Choroid plexus epithelial cell (primary cell): ENCODE measurements around the gene PRUNE1.
A peak's percentile ranks its signal among the peaks of the same experiment; 100 is the strongest.

Experiments used
- DNase-seq: peaks from one replicate; pipeline ENCODE4 v3.0.0-alpha.2; 2010; ENCODE audit warnings: low read depth
- H3K4me3 ChIP-seq: 2 replicates; pipeline ENCODE4 v1.5.1; 2011; ENCODE audit warnings: low read depth, mild to moderate bottlenecking, control low read depth, low read length, moderate library complexity
- CTCF ChIP-seq: conservative IDR thresholded peaks from 2 replicates; pipeline ENCODE4 v1.5.1; 2011; ENCODE audit warnings: low read depth, mild to moderate bottlenecking, control low read depth, inconsistent platforms, low read length, moderate library complexity

PRUNE1 gene

GRCh38 chr1:150994248-150994647, 14.0 kb upstream of the PRUNE1 start:
- DNase-seq = no peak
- TF ChIP-seq CTCF = no peak
- H3K4me3 ChIP-seq = no peak overlapping the region

GRCh38 chr1:150995460-150995859, 12.8 kb upstream of the PRUNE1 start:
- no peak for TF ChIP-seq CTCF
- H3K4me3 ChIP-seq = no peak overlapping the region
- DNase-seq = no peak

GRCh38 chr1:150995896-150996295, 12.4 kb upstream of the PRUNE1 start:
- TF ChIP-seq CTCF = peak; percentile 66
- DNase-seq = peak; percentile 75

GRCh38 chr1:150997126-150997872, 10.9 kb upstream of the PRUNE1 start:
- no peak for DNase-seq
- no peak overlapping the region for H3K4me3 ChIP-seq
- no peak for TF ChIP-seq CTCF

More at GRCh38 chr1:150995896-150996295, 12.4 kb upstream of the PRUNE1 start:
- no peak overlapping the region for H3K4me3 ChIP-seq

- no peak overlapping the region for H3K4me3 ChIP-seq
- TF ChIP-seq CTCF = no peak
- no peak for DNase-seq
Observed at GRCh38 chr1:150997949-150998348, 10.3 kb upstream of the PRUNE1 start.

GRCh38 chr1:150999051-150999674, 9.1 kb upstream of the PRUNE1 start:
- TF ChIP-seq CTCF = no peak
- peak; percentile 85 for DNase-seq
- H3K4me3 ChIP-seq = no peak overlapping the region

- H3K4me3 ChIP-seq = no peak overlapping the region
- no peak for TF ChIP-seq CTCF
- DNase-seq = no peak
Observed at GRCh38 chr1:150999926-151000325, 8.3 kb upstream of the PRUNE1 start.
